Medulla oblongata (tissue), 1 donor: ENCODE data around the gene RIPOR3.
"Not testable (repeated sequence)": the region's sequence is repeated elsewhere in the genome, so short reads cannot be mapped to it uniquely, and the experiment has no call there.

Source experiments
- DNase-seq: peaks from one replicate; pipeline ENCODE4 v3.0.0-alpha.2; 2015; ENCODE audit errors: extremely low spot score

Gene RIPOR3

GRCh38 chr20:50607436-50607835, 83.9 kb downstream of the RIPOR3 start:
- DNase-seq = no peak

DNA sequence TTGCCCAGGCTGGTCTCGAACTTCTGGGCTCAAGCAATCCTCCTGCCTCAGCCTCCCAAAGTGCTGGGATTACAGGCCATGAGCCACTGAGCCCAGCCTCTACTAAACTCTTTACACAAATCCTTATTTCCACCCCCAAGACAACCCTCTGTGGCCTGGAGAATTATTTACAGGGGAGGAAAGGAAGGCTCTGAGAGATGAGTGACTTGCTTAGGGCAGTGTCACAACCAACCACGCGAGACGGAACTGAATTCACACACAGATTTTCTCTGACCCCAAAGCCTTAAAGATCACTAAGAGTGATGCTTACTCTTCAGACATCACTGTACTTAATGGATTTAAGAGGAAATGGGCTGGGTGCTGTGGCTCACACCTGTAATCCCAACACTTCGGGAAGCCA, 86.2 kb downstream of the RIPOR3 start:
- no peak for DNase-seq

- DNase-seq = no peak
Measured at GRCh38 chr20:50604451-50604850, 86.9 kb downstream of the RIPOR3 start.

DNA sequence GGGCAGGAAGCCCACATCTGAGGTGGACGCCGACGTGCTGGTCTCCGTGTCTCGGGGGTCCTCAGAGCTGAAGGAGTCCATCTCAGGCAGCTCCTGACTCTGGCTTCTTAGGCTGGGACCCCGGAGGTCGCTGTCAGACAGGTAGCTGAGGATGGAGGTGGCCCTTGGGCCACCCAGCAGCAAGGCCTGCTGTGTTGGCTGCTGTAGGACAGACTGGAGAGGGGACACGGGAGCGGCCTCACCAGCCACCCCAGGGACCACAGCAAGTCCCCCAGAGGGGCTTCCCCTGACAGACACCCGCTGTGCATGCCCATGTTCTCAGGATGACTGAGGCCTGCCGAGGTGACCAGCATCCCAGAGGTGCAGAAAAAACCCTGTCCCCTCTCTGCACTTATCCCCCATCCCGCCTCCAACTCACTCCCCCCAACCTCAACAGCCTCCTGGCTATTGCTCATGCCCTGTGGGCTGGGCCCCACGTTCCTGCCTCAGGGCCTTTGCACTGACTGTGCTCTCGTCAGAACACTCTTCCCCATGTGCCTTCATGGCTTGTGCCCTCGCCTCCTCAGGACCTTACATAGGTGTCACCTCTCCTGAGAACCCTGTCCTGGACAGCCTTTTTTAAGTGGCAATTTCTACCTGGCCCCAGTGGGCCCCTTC, 88.8 kb downstream of the RIPOR3 start:
- no peak for DNase-seq

GRCh38 chr20:50601511-50602431, 89.6 kb downstream of the RIPOR3 start:
- DNase-seq = no peak

GRCh38 chr20:50600281-50600895, 91.0 kb downstream of the RIPOR3 start:
- no peak for DNase-seq

GRCh38 chr20:50598768-50599167, 92.6 kb downstream of the RIPOR3 start:
- DNase-seq = not testable (repeated sequence)

DNA sequence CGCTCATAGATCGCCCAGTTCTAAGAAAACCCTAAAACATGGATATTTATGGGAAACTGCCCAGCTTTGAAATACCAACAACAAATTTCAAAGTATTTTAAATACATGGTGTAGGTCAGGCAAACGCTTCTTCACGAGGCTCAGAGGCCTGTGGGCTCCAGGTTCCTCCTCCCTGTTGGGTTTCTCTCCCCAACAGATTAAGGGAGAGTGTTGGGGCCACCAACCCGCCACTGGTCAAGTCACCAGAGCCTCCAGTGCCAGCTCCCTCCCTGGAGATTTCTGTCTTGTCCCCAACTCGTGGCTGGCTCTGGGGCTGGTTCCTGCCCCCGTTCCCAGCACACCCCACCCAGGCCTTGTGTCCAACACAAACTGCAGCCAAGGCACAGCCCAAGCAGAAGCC, 93.3 kb downstream of the RIPOR3 start:
- no peak for DNase-seq

DNA sequence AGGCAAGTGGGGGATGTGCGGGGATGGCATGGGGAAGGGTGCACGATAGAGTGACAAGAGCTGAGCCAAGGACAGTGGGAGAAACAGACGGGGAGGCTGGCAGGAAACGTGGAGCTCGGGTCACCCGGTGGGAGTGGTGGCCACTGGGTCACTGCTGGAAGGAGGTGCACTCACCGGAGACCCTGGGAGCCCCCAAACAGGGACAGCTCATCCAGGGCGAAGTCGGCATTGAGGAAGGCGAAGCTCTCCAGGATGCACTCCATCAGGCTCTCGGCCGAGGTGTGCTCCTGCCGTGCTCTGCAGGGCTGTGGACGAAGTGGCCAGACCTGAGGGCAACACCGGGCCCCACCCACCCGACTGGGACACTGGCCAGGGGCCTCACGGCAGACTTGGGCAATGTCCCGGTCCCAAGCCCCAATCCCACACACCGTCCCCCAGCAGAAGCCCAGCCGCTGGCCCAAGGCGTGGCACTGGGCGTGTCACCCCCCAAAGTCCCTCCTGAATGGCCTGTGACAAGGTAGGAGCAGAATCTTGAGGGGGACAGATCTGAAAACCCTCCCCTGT, 93.9 kb downstream of the RIPOR3 start:
- DNase-seq = no peak

- DNase-seq = no peak
Measured at GRCh38 chr20:50596694-50597021, 94.7 kb downstream of the RIPOR3 start.

- no peak for DNase-seq
Measured at GRCh38 chr20:50595988-50596693, 95.2 kb downstream of the RIPOR3 start.

DNA sequence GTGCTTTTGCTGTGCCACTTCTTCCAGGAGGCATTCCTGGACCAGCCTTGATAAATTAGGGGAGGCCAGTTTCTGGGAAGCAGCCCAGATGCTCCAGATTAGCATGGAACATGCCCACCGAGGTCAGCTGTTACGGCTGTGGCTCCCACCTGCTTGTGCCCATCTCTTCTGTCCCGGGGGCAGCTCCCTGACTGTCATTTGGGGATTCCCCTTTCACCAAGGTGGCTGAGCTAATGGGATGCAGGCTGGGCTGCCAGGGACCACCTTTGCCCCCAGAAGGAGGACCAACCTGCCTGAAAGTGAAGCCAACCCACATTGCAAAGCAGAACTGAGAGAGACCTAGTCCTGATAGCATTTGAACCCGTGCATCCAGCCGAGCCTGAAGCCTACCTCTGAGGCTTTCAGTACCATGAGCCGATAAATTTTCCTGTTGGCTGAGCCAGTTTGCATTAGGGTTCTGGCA, 95.9 kb downstream of the RIPOR3 start:
- DNase-seq = no peak

GRCh38 chr20:50594591-50595432, 96.5 kb downstream of the RIPOR3 start:
- DNase-seq = no peak

- DNase-seq = no peak
Measured at GRCh38 chr20:50594231-50594590, 97.1 kb downstream of the RIPOR3 start.

DNA sequence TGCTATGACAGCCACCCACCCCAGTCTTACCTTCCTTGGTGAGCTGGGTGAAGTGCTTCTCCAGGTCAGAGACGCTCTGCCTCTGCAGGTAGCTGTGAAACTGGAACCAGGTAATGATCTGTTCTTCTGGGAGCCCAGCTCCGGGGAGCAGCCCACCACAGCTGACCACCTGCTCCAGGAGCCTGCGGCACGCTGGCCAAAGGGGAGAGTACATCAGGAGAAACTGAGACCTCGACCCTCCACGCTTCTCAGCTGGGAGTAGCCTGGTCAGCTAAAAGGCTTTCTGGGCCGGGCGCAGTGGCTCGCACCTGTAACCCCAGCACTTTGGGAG, 98.4 kb downstream of the RIPOR3 start:
- DNase-seq = no peak

- no peak for DNase-seq
Measured at GRCh38 chr20:50592282-50593004, 98.9 kb downstream of the RIPOR3 start.

- no peak for DNase-seq
Measured at GRCh38 chr20:50591233-50591852, 100.0 kb downstream of the RIPOR3 start.

GRCh38 chr20:50590348-50590664, 101.0 kb downstream of the RIPOR3 start:
- no peak for DNase-seq

- no peak for DNase-seq
Measured at GRCh38 chr20:50589548-50590347, 101.6 kb downstream of the RIPOR3 start.
